GM12878 (cell line): ENCODE measurements around the gene NUAK2. TPM values are rescaled to one million over a fixed set of nuclear protein-coding genes. Genes with fewer than 3 reads are reported as not detected.

ENCODE experiments used
- ATAC-seq: fragments of 200-7000 bp; cut with Tn5 transposase; 3 replicates; pipeline ENCODE4 v1.9.1; 2020; ENCODE audit warnings: mild to moderate bottlenecking, moderate library complexity
- BruUV-seq: library from RNA; stranded (reverse); fragments of 400-500 nt; replicated peaks from 2 replicates; lab custom pipeline; 2021; lab: Mats Ljungman, UMichigan
- CTCF ChIA-PET: fragments of 300-600 bp; sonication (Branson Sonifier 250); formaldehyde crosslinking; extraction: SDS; loops from one replicate; lab custom pipeline; 2021; ENCODE audit warnings: inconsistent platforms; lab: Yijun Ruan, JAX
- POLR2A ChIA-PET: fragments of 350-600 bp; formaldehyde crosslinking; extraction: SDS; loops from one replicate; lab custom pipeline; 2021; ENCODE audit warnings: inconsistent platforms; lab: Charles Lee
- RAD21 ChIA-PET: fragments of 300-600 bp; sonication (Branson Sonifier 250); formaldehyde crosslinking; loops from one replicate; lab custom pipeline; 2023; ENCODE audit warnings: antibody characterized with exemption; ENCODE audit not compliant: unreplicated experiment; lab: Charles Lee
- SMC1A ChIA-PET: fragments of 300-600 bp; sonication (Branson Sonifier 250); formaldehyde crosslinking; loops from one replicate; lab custom pipeline; 2023; ENCODE audit not compliant: unreplicated experiment, uncharacterized antibody; lab: Charles Lee
- DNase-seq: peaks from one replicate; pipeline ENCODE4 v3.0.0-alpha.2; 2011; ENCODE audit warnings: low read depth, low spot score
- FAIRE-seq: peaks from 3 replicates; lab custom pipeline; 2011; peaks lifted over from hg19 to GRCh38; lab: Jason Lieb, UNC
- H2AFZ ChIP-seq: 2 replicates; pipeline ENCODE4 v1.6.0; 2011; ENCODE audit warnings: low read depth, low read length, control low read depth; ENCODE audit not compliant: control insufficient read depth
- H3K27ac ChIP-seq: 2 replicates; pipeline ENCODE4 v1.5.1; 2011; ENCODE audit warnings: control low read depth; ENCODE audit not compliant: control insufficient read depth, insufficient read depth
- H3K27me3 ChIP-seq, 2 experiments: replicated peaks in 1 of 2; 2 replicates each; pipeline versions ENCODE4 v1.6.0 to v1.6.1; 2011; ENCODE audit warnings: low read length in 1 of 2; ENCODE audit not compliant: control insufficient read depth in 2 of 2, insufficient read depth in 2 of 2
- H3K36me3 ChIP-seq, 2 experiments: 2 replicates each; pipeline ENCODE4 v1.5.1; 2011; ENCODE audit warnings: low read length in 1 of 2; ENCODE audit not compliant: control insufficient read depth in 2 of 2, insufficient read depth in 2 of 2
- H3K4me1 ChIP-seq: 2 replicates; pipeline ENCODE4 v1.6.1; 2011; ENCODE audit warnings: mild to moderate bottlenecking, low read length, moderate library complexity, mixed read lengths; ENCODE audit not compliant: control insufficient read depth, insufficient read depth
- H3K4me2 ChIP-seq: 2 replicates; pipeline ENCODE4 v1.6.0; 2011; ENCODE audit warnings: control low read depth; ENCODE audit not compliant: control insufficient read depth, insufficient read depth
- H3K4me3 ChIP-seq: fragments of 200-600 bp; sonication (generic); 2 replicates; pipeline ENCODE4 v1.5.1; 2016
- H3K79me2 ChIP-seq: 2 replicates; pipeline ENCODE4 v1.6.0; 2011; ENCODE audit warnings: low read length; ENCODE audit not compliant: control insufficient read depth, insufficient read depth
- H3K9ac ChIP-seq: 2 replicates; pipeline ENCODE4 v1.8.0; 2011; ENCODE audit warnings: low read length, control low read depth, mixed read lengths; ENCODE audit not compliant: control insufficient read depth, insufficient read depth
- H3K9me3 ChIP-seq: replicated peaks from 3 replicates; pipeline ENCODE4 v1.5.1; 2011; ENCODE audit warnings: mild to moderate bottlenecking, low read length; ENCODE audit not compliant: control insufficient read depth, insufficient read depth
- H4K20me1 ChIP-seq: 2 replicates; pipeline ENCODE4 v1.6.0; 2011; ENCODE audit not compliant: control insufficient read depth, insufficient read depth
- ASH2L ChIP-seq: fragments of 300-600, 200-600 bp; sonication (generic); IDR thresholded peaks from 2 replicates; pipeline ENCODE4 v1.6.1; 2017; ENCODE audit warnings: low read depth, mild to moderate bottlenecking, borderline replicate concordance
- CHD1 ChIP-seq: IDR thresholded peaks from 2 replicates; pipeline ENCODE4 v1.6.1; 2012; ENCODE audit warnings: low read depth, low read length, improper control_type of control experiment
- GATAD2B ChIP-seq: fragments of 450-650 bp; conservative IDR thresholded peaks from 2 replicates; pipeline ENCODE4 v1.6.1; 2017; ENCODE audit warnings: low read depth, mild to moderate bottlenecking, moderate library complexity
- MTA2 ChIP-seq: fragments of 450-650 bp; IDR thresholded peaks from 2 replicates; pipeline ENCODE4 v1.6.1; 2016; ENCODE audit warnings: low read depth, mild to moderate bottlenecking, moderate library complexity
- MTA3 ChIP-seq: IDR thresholded peaks from 2 replicates; pipeline ENCODE4 v1.6.1; 2012; ENCODE audit warnings: low read length, inconsistent platforms, borderline replicate concordance
- SMAD1 ChIP-seq: fragments of 450-650 bp; IDR thresholded peaks from 2 replicates; pipeline ENCODE4 v1.6.1; 2018; ENCODE audit warnings: mild to moderate bottlenecking, low read depth; ENCODE audit not compliant: partially characterized antibody
- SPI1 ChIP-seq: IDR thresholded peaks from 2 replicates; pipeline ENCODE4 v1.6.1; 2011; ENCODE audit warnings: low read depth, mild to moderate bottlenecking, low read length, moderate library complexity, borderline replicate concordance; ENCODE audit not compliant: insufficient read depth
- STAT3 ChIP-seq: IDR thresholded peaks from 2 replicates; pipeline ENCODE4 v1.6.1; 2011; ENCODE audit warnings: low read depth, low read length, improper control_type of control experiment
- ZNF217 ChIP-seq: fragments of 450-650 bp; IDR thresholded peaks from 2 replicates; pipeline ENCODE4 v1.6.1; 2017; ENCODE audit warnings: antibody characterized with exemption, mild to moderate bottlenecking
- ZNF622 ChIP-seq: fragments of 450-650 bp; IDR thresholded peaks from 2 replicates; pipeline ENCODE4 v1.6.1; 2017; ENCODE audit warnings: mild to moderate bottlenecking, inconsistent platforms
- WGBS: methylation state at CpG from one replicate; pipeline ENCODE4 v1.1.6; 2016; ENCODE audit warnings: low lambda C conversion rate; ENCODE audit not compliant: insufficient replicate concordance, insufficient coverage; ENCODE audit errors: missing lambda C conversion rate; 5-methylcytosine and 5-hydroxymethylcytosine counted together
- in situ Hi-C: fragments of 300-500 bp; cut with MboI; formaldehyde crosslinking; loops from 9 replicates; pipeline ENCODE4 v1.14.3; 2018; ENCODE audit warnings: mixed read lengths
- intact Hi-C: fragments of 100-400 bp; cut with micrococcal nuclease; formaldehyde crosslinking; loops from one replicate; pipeline ENCODE4 v1.14.2; 2022; ENCODE audit not compliant: unreplicated experiment
- polyA plus RNA-seq, 11 experiments: library from polyadenylated mRNA; depleted of rRNA in 4 of 11; unstranded in 6 of 11; stranded (reverse) in 5 of 11; fragments of >200 nt; fragmentation: Nextera tagmentation in 4 of 11; fragmentation: Illumina TruSeq in 1 of 11; extraction: Ambion mirVana in 4 of 11; extraction: Trizol in 1 of 11; gene quantifications; 1 replicate in 1 of 11; 2 replicates in 10 of 11; pipeline versions ENCODE4 v1.2.1 to v1.2.3, GENCODE V29; 2011 to 2016; ENCODE audit warnings: inconsistent platforms in 2 of 11, missing spikeins in 2 of 11, low read depth in 1 of 11
- total RNA-seq, 4 experiments: library from RNA; depleted of rRNA in 3 of 4; stranded (reverse); fragments of >200 nt in 3 of 4; fragmentation: Illumina TruSeq in 1 of 4; extraction: Trizol in 1 of 4; gene quantifications; 2 replicates each; pipeline versions ENCODE4 v1.2.1 to v1.2.3, GENCODE V29; 2013 to 2021

Gene NUAK2
- total and polyA plus RNA-seq, 10 of the 15 experiments (the other 5 are each of a cell fraction or from before 2014, with no cell fraction given): 0.27 to 3.0 (median 1.2) TPM

DNA sequence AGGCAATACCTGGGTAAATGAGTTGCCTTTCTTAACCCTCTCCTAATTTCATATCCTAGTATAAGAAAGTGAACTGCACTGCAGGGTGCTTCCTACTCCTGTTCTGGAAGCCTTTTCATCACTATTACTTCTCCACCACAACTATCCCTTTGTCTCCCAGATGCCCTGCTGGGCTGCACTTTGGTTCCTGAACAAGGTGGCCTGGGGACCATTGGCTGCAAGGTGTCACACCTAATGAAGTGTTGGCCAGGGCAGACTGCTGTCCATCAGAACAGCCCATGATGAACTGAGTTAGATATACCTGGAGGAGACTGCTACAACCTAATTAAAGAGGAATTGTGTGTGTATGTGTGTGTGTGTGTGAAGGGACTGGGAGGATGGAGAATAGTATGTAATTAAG lies 37.0 kb upstream of the NUAK2 start:
- H3K4me3 ChIP-seq: no peak overlapping the region
- CTCF ChIA-PET: interaction anchor here (2.9 kb wide), 1 partner anchor 127 kb away, joined by 9 read pairs; no protein-coding TSS in a partner anchor
- RAD21 ChIA-PET: no interaction called here

DNA sequence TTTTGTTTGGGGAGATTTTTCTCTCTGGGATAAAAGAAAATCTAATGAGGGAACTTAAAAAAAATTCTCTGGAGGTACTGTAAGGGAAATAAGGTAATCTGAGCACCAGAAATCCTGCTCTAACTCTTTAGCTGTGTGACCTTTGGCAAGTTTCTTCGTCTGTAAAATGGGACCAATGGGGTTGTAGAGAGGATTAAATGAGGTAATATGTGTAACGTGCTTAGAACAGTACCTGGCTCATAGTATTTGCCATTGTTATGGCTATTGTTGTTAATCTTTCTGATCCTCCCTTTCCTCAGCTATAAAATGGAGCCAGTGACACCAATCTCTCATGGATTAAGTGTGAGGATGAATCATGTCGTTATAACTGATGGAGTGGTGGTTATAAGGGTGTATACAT lies 36.0 kb upstream of the NUAK2 start:
- H3K9me3 ChIP-seq: no peaks in the 10 kb centered on the region
- SMC1A ChIA-PET: interaction anchor here (0.8 to 5.6 kb wide), 4 partner anchors 73 to 167 kb away, joined by 3 to 107 read pairs (median 4); no protein-coding TSS in a partner anchor
- DNase-seq (no peak), ATAC-seq (no peak), FAIRE-seq (no peak)
- H3K27me3 ChIP-seq: peaks cover 0 to 4% of the 10 kb centered on the region in 2 experiments; a peak in 2 of 4 replicates
- RAD21 ChIA-PET: interaction anchor here (0.6 to 1.0 kb wide), 2 partner anchors 14 to 22 kb away, joined by 3 read pairs; no protein-coding TSS in a partner anchor
- H3K36me3 ChIP-seq: no peaks in the 10 kb centered on the region
- no peaks in the 10 kb centered on the region for H3K79me2 ChIP-seq
- no peak for TF ChIP-seq GATAD2B
- no peak overlapping the region for H3K27ac ChIP-seq
- no peak overlapping the region for H3K9ac ChIP-seq
- POLR2A ChIA-PET: no interaction called here
- no peak overlapping the region for H3K4me2 ChIP-seq
- intact Hi-C loops: no loop called here
- H2AFZ ChIP-seq: no peak overlapping the region
- CTCF ChIA-PET: interaction anchor here (0.8 to 5.8 kb wide), 5 partner anchors 16 to 166 kb away, joined by 3 to 74 read pairs (median 5); no protein-coding TSS in a partner anchor
- in situ Hi-C loops: no loop called here
- 8% methylated on average over 3 of the region's 3 CpGs for WGBS
- no peak overlapping the region for H3K4me3 ChIP-seq
- no peaks in the 10 kb centered on the region for H3K4me1 ChIP-seq
- no peaks in the 10 kb centered on the region; the same call in 1 of the 2 replicates for H4K20me1 ChIP-seq
- no TSS peak for BruUV-seq

More for the DNA sequence above, 37.0 kb upstream of the NUAK2 start:
- H3K36me3 ChIP-seq: no peaks in the 10 kb centered on the region
- SMC1A ChIA-PET: interaction anchor here (1.2 kb wide), 1 partner anchor 33 kb away, joined by 3 read pairs; no protein-coding TSS in a partner anchor
- no TSS peak for BruUV-seq
- H3K9me3 ChIP-seq: no peaks in the 10 kb centered on the region
- H4K20me1 ChIP-seq: no peaks in the 10 kb centered on the region; the same call in 1 of the 2 replicates
- intact Hi-C loops: no loop called here
- in situ Hi-C loops: no loop called here
- ATAC-seq: no peak
- H3K4me1 ChIP-seq: no peaks in the 10 kb centered on the region
- no peak overlapping the region for H3K4me2 ChIP-seq
- no peaks in the 10 kb centered on the region for H3K79me2 ChIP-seq
- FAIRE-seq: no peak
- H3K27me3 ChIP-seq: peaks cover 0 to 4% of the 10 kb centered on the region in 2 experiments; a peak in 2 of 4 replicates
- no peak overlapping the region for H3K27ac ChIP-seq
- TF ChIP-seq MTA3 (no peak), MTA2 (no peak), SPI1 (no peak), STAT3 (no peak), SMAD1 (no peak), ZNF622 (no peak), CHD1 (no peak), ZNF217 (no peak), ASH2L (no peak)
- no peak overlapping the region for H2AFZ ChIP-seq
- POLR2A ChIA-PET: no interaction called here
- DNase-seq: no peak
- H3K9ac ChIP-seq: no peak overlapping the region
